Subcutaneous abdominal adipose tissue (tissue), 5 donors: ENCODE measurements around the gene BCKDHB.

Source experiments
- H3K27ac ChIP-seq: one replicate; pipeline ENCODE4 v1.7.0; 2013; ENCODE audit warnings: low read depth, mild to moderate bottlenecking, inconsistent platforms, low read length, moderate library complexity
- H3K27me3 ChIP-seq, 5 donors: one replicate each; pipeline ENCODE4 v1.7.0; 2013; ENCODE audit warnings: low read length in 5 of 5, inconsistent platforms in 1 of 5; ENCODE audit not compliant: control insufficient read depth in 5 of 5, insufficient read depth in 4 of 5
- H3K36me3 ChIP-seq, 5 donors: one replicate each; pipeline ENCODE4 v1.7.0; 2013; ENCODE audit warnings: low read length in 5 of 5; ENCODE audit not compliant: control insufficient read depth in 5 of 5, insufficient read depth in 5 of 5
- H3K4me1 ChIP-seq, 5 donors: one replicate each; pipeline ENCODE4 v1.7.0; 2013; ENCODE audit warnings: low read length in 5 of 5, mild to moderate bottlenecking in 3 of 5, moderate library complexity in 1 of 5; ENCODE audit not compliant: control insufficient read depth in 5 of 5, insufficient read depth in 5 of 5
- H3K4me3 ChIP-seq, 5 donors: one replicate each; pipeline ENCODE4 v1.7.0; 2013; ENCODE audit warnings: low read length in 5 of 5, low read depth in 1 of 5
- H3K9ac ChIP-seq, 5 donors: one replicate each; pipeline ENCODE4 v1.7.0; 2013; ENCODE audit warnings: low read length in 5 of 5, mild to moderate bottlenecking in 4 of 5, moderate library complexity in 3 of 5
- H3K9me3 ChIP-seq, 5 donors: one replicate each; pipeline ENCODE4 v1.7.0; 2013; ENCODE audit warnings: low read length in 5 of 5; ENCODE audit not compliant: control insufficient read depth in 5 of 5
- donor health status: healthy.
- donor health status: healthy.
- donor health status: healthy.
- donor health status: healthy.
- donor health status: healthy.

BCKDHB gene

GRCh38 chr6:80268865-80269730, 162.6 kb downstream of the BCKDHB start:
- Histone ChIP-seq H3K9me3 (peaks cover 0 to 3% (median 0%) of the 10 kb centered on the region in 5 donors), H3K36me3 (no peaks in the 10 kb centered on the region), H3K27ac (no peak overlapping the region), H3K27me3 (no peaks in the 10 kb centered on the region), H3K4me3 (no peak overlapping the region), H3K9ac (no peak overlapping the region), H3K4me1 (no peaks in the 10 kb centered on the region)

GRCh38 chr6:80271074-80271473, 164.6 kb downstream of the BCKDHB start:
- no peaks in the 10 kb centered on the region for H3K36me3 ChIP-seq
- H3K4me3 ChIP-seq = no peak overlapping the region
- no peak overlapping the region for H3K9ac ChIP-seq
- no peak overlapping the region for H3K27ac ChIP-seq
- no peaks in the 10 kb centered on the region for H3K27me3 ChIP-seq
- peaks cover 0 to 3% (median 0%) of the 10 kb centered on the region in 5 donors for H3K9me3 ChIP-seq
- H3K4me1 ChIP-seq = no peaks in the 10 kb centered on the region

- Histone ChIP-seq H3K9me3 (peaks cover 0 to 3% (median 0%) of the 10 kb centered on the region in 5 donors), H3K27me3 (no peaks in the 10 kb centered on the region), H3K4me1 (no peaks in the 10 kb centered on the region), H3K4me3 (no peak overlapping the region), H3K9ac (no peak overlapping the region), H3K36me3 (no peaks in the 10 kb centered on the region), H3K27ac (no peak overlapping the region)
Measured at GRCh38 chr6:80272988-80273387, 166.5 kb downstream of the BCKDHB start.

- no peaks in the 10 kb centered on the region for H3K9me3 ChIP-seq
- no peak overlapping the region for H3K4me3 ChIP-seq
- H3K9ac ChIP-seq = no peak overlapping the region
- no peaks in the 10 kb centered on the region for H3K4me1 ChIP-seq
- H3K27me3 ChIP-seq = no peaks in the 10 kb centered on the region
- H3K27ac ChIP-seq = no peak overlapping the region
- no peaks in the 10 kb centered on the region for H3K36me3 ChIP-seq
Measured at GRCh38 chr6:80276861-80277260, 170.4 kb downstream of the BCKDHB start.

- H3K9ac ChIP-seq = no peak overlapping the region
- H3K27me3 ChIP-seq = no peaks in the 10 kb centered on the region
- H3K27ac ChIP-seq = no peak overlapping the region
- no peaks in the 10 kb centered on the region for H3K36me3 ChIP-seq
- no peak overlapping the region for H3K4me3 ChIP-seq
- H3K4me1 ChIP-seq = no peaks in the 10 kb centered on the region
- no peaks in the 10 kb centered on the region for H3K9me3 ChIP-seq
Measured at GRCh38 chr6:80277501-80277900, 171.0 kb downstream of the BCKDHB start.

- no peaks in the 10 kb centered on the region for H3K27me3 ChIP-seq
- H3K9ac ChIP-seq = no peak overlapping the region
- H3K27ac ChIP-seq = no peak overlapping the region
- no peaks in the 10 kb centered on the region for H3K36me3 ChIP-seq
- H3K4me3 ChIP-seq = no peak overlapping the region
- H3K4me1 ChIP-seq = no peaks in the 10 kb centered on the region
- no peaks in the 10 kb centered on the region for H3K9me3 ChIP-seq
Measured at GRCh38 chr6:80280262-80281010, 174.0 kb downstream of the BCKDHB start.

- Histone ChIP-seq H3K27me3 (no peaks in the 10 kb centered on the region), H3K27ac (no peak overlapping the region), H3K4me3 (no peak overlapping the region), H3K36me3 (no peaks in the 10 kb centered on the region), H3K4me1 (no peaks in the 10 kb centered on the region), H3K9me3 (no peaks in the 10 kb centered on the region), H3K9ac (no peak overlapping the region)
Measured at GRCh38 chr6:80282913-80283554, 176.6 kb downstream of the BCKDHB start.

GRCh38 chr6:80287112-80287511, 180.6 kb downstream of the BCKDHB start:
- no peaks in the 10 kb centered on the region for H3K4me1 ChIP-seq
- H3K9ac ChIP-seq = no peak overlapping the region
- H3K27me3 ChIP-seq = no peaks in the 10 kb centered on the region
- H3K4me3 ChIP-seq = no peak overlapping the region
- H3K27ac ChIP-seq = no peak overlapping the region
- no peaks in the 10 kb centered on the region for H3K9me3 ChIP-seq
- peaks cover 0 to 2% (median 0%) of the 10 kb centered on the region in 5 donors for H3K36me3 ChIP-seq

- Histone ChIP-seq H3K9me3 (no peaks in the 10 kb centered on the region), H3K27me3 (no peaks in the 10 kb centered on the region), H3K27ac (no peak overlapping the region), H3K9ac (no peak overlapping the region), H3K4me1 (no peaks in the 10 kb centered on the region), H3K4me3 (no peak overlapping the region), H3K36me3 (peaks cover 0 to 2% (median 0%) of the 10 kb centered on the region in 5 donors)
Measured at GRCh38 chr6:80287607-80288006, 181.1 kb downstream of the BCKDHB start.

- no peaks in the 10 kb centered on the region for H3K4me1 ChIP-seq
- no peak overlapping the region for H3K27ac ChIP-seq
- H3K9ac ChIP-seq = no peak overlapping the region
- no peak overlapping the region for H3K4me3 ChIP-seq
- H3K9me3 ChIP-seq = peaks cover 0 to 12% (median 9%) of the 10 kb centered on the region in 5 donors
- peaks cover 0 to 2% (median 0%) of the 10 kb centered on the region in 5 donors for H3K36me3 ChIP-seq
- no peaks in the 10 kb centered on the region for H3K27me3 ChIP-seq
Measured at GRCh38 chr6:80289727-80290126, 183.3 kb downstream of the BCKDHB start.
